ENCODE measurements around the gene CARD8.
"Not testable (repeated sequence)": the region's sequence is repeated elsewhere in the genome, so short reads cannot be mapped to it uniquely, and the experiment has no call there.

Gene CARD8

DNA sequence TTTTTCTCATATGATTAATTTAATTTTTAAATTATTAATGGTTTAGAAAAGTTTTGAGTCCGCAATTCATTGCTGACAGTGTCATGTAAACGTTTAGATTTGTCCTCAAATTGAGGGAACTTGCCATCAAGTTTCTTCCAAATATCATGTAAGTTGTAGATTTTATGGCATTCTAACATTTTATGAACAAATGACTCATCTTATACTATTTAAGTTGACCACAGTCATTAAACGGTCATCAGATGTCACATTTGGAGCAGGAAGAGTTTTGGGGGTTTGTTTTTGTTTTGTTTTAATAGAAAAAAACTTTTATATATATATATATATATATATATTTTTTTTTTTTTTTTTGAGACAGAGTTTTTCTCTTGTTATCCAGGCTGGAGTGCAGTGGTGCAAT lies 18.5 kb upstream of the CARD8 start:
- Histone ChIP-seq H3K27me3 (ENCODE audit: insufficient read depth, low read depth, severe bottlenecking) (no peaks in the 10 kb centered on the region), H3K9me3 (ENCODE audit: severe bottlenecking) (peaks cover 10% of the 10 kb centered on the region), H3K27ac (no peak overlapping the region), H3K36me3 (no peaks in the 10 kb centered on the region), H3K4me3 (ENCODE audit: low read depth, low read length) (no peak overlapping the region)
- DNase-seq: no peak
- TF ChIP-seq, protein P1, sequence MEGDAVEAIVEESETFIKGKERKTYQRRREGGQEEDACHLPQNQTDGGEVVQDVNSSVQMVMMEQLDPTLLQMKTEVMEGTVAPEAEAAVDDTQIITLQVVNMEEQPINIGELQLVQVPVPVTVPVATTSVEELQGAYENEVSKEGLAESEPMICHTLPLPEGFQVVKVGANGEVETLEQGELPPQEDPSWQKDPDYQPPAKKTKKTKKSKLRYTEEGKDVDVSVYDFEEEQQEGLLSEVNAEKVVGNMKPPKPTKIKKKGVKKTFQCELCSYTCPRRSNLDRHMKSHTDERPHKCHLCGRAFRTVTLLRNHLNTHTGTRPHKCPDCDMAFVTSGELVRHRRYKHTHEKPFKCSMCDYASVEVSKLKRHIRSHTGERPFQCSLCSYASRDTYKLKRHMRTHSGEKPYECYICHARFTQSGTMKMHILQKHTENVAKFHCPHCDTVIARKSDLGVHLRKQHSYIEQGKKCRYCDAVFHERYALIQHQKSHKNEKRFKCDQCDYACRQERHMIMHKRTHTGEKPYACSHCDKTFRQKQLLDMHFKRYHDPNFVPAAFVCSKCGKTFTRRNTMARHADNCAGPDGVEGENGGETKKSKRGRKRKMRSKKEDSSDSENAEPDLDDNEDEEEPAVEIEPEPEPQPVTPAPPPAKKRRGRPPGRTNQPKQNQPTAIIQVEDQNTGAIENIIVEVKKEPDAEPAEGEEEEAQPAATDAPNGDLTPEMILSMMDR (IDR thresholded peaks at IDR 0.05; ENCODE audit: low read depth, low read length): no peak

DNA sequence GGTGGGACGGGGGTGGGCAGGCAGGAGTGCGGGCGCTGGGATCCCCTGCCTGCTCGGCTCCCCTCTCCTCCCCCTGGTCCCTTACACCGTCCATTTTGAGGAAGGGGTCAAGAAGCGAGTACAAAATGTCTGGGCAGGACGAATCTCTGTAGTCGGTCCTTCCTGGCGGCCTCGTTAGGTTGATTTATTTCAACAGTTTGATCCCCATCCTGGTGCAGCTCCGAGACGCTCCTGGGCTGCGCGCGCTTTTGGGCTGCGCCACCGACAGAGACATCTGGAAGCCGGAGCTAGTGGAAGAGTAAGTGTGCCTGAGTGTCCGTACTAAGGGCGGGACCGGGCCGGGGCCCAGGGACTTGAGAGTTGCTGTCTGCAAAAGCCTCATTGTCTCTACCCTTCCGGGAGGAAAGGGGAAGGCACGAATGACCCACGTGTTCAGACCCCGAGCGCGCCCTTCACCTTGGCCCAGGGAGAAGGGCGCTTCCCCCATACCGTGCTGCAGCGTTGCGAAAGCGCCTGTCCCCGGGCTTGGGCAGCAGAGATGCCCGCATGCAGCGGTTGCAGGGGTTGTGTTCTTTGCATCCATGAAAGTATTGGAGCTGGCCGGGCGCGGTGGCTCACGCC lies 15.9 kb upstream of the CARD8 start:
- Histone ChIP-seq H3K9me3 (ENCODE audit: severe bottlenecking) (peaks cover 5% of the 10 kb centered on the region), H3K36me3 (no peaks in the 10 kb centered on the region), H3K4me3 (ENCODE audit: low read depth, low read length) (no peak overlapping the region), H3K27ac (no peak overlapping the region), H3K27me3 (ENCODE audit: insufficient read depth, low read depth, severe bottlenecking) (no peaks in the 10 kb centered on the region)
- TF ChIP-seq, protein P1 (IDR thresholded peaks at IDR 0.05; ENCODE audit: low read depth, low read length): no peak
- no peak for DNase-seq

DNA sequence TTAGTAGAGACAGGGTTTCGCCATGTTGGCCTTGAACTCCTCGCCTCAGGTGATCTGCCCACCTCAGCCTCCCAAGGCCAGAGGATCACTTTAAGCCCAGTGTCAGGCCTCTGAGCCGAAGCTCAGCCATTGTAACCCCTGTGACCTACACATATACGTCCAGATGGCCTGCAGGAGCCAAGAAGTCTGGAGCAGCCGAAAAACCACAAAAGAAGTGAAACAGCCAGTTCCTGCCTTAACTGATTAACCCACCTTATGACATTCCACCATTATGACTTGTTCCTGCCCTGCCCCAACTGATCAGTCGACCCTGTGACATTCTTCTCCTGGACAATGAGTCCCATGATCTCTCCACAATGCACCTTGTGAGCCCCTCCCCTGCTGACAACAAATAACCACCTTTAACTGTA lies 13.9 kb upstream of the CARD8 start:
- H3K27me3 ChIP-seq (ENCODE audit: insufficient read depth, low read depth, severe bottlenecking); H3K4me3 ChIP-seq (ENCODE audit: low read depth, low read length); DNase-seq; H3K27ac ChIP-seq; H3K36me3 ChIP-seq; H3K9me3 ChIP-seq (ENCODE audit: severe bottlenecking): not testable (repeated sequence)

DNA sequence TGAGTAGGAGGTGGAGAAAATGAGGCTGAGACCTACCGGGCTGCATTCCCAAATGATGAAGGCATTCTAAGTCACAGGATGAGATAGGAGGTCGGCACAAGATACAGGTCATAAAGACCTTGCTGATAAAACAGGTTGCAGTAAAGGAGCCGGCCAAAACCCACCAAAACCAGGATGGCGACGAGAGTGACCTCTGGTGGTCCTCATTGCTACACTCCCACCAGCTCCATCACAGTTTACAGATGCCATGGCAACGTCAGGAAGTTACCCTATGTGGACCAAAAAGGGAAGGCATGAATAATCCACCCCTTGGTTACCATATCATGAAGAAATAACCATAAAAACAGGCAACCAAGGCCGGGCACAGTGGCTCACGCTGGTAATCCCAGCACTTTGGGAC lies 9.6 kb upstream of the CARD8 start:
- H3K36me3 ChIP-seq; H3K9me3 ChIP-seq (ENCODE audit: severe bottlenecking); H3K4me3 ChIP-seq (ENCODE audit: low read depth, low read length); H3K27ac ChIP-seq; DNase-seq; H3K27me3 ChIP-seq (ENCODE audit: insufficient read depth, low read depth, severe bottlenecking): not testable (repeated sequence)

DNA sequence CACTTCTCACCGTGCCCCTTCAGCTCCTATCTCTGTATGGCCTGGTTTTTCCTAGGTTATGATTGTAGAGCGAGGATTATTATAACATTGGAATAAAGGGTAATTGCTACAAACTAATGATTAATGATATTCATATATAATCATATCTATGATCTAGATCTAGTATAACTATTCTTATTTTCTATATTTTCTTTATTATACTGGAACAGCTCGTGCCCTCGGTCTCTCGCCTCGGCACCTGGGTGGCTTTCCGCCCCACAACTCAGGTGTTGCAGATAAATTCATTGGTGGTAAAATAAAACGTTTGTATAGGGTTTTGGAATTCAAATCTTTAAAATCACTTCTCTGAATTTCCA lies 4.6 kb upstream of the CARD8 start:
- not testable (repeated sequence) for H3K27ac ChIP-seq; DNase-seq; H3K36me3 ChIP-seq; H3K27me3 ChIP-seq (ENCODE audit: insufficient read depth, low read depth, severe bottlenecking); H3K9me3 ChIP-seq (ENCODE audit: severe bottlenecking)
- peak overlapping the region; percentile 55; the same call in 1 of the 2 replicates for H3K4me3 ChIP-seq (ENCODE audit: low read depth, low read length)

DNA sequence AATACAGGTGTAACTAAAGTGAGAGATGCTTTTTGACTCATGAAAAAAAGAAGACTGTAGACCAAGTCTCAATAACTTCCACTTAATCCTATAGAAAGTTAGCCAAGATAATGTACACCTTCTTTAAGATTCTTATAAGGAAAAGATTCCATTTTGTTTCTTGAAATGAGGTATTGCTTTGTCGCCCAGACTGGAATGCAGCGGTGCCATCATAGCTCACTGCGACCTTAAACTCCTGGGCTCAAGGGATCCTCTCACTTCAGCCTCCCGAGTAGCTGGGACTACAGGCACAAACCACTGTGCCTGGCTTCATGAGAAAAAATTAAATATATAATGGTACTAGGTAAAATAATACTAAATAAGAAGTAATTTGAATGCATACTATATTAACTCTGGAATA lies 3.3 kb upstream of the CARD8 start:
- not testable (repeated sequence) for H3K27me3 ChIP-seq (ENCODE audit: insufficient read depth, low read depth, severe bottlenecking); H3K4me3 ChIP-seq (ENCODE audit: low read depth, low read length); H3K36me3 ChIP-seq; H3K27ac ChIP-seq; DNase-seq; H3K9me3 ChIP-seq (ENCODE audit: severe bottlenecking)

DNA sequence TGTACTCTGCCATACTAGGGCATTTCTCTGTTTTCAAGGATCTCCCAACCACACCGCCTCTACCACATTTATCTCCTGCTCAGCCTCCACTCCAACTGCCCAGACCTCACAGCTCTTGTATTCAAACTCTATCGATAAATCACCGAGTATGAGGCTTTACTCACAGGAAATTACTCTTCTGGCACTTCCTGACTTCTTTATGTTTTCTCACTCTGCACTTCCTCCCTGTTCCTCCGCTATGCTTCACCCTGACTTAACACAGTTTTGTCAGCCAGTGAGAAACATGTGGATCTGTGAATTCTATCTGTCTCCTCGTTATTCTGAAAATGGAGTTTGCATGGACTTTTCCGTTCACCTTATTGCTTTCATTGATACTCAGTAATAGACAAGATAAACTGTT lies 2.6 kb upstream of the CARD8 start:
- DNase-seq: no peak
- no peak overlapping the region for H3K4me3 ChIP-seq (ENCODE audit: low read depth, low read length)
- no peaks in the 10 kb centered on the region for H3K36me3 ChIP-seq
- H3K27me3 ChIP-seq (ENCODE audit: insufficient read depth, low read depth, severe bottlenecking): no peaks in the 10 kb centered on the region
- no peaks in the 10 kb centered on the region for H3K9me3 ChIP-seq (ENCODE audit: severe bottlenecking)
- H3K27ac ChIP-seq: no peak overlapping the region
- TF ChIP-seq, protein P1 (IDR thresholded peaks at IDR 0.05; ENCODE audit: low read depth, low read length): no peak

DNA sequence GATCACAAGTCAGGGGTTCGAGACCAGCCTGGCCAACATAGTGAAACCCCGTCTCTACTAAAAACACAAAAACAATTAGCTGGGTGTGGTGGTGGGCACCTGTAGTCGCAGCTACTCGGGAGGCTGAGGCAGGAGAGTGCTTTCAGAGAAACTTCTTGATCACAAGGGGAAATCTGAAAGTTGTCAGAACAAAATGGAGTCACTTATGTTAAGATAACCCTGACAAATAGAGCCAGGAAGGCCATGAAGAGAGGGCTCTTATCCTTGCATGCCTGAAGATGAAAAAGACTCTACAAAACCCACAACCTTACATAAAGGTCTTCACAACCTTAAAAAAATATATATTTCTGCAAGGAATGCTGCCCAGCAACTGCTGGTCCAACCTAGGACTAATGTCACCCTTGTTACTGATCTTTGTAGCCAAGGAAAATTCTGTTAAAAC lies 1.2 kb downstream of the CARD8 start:
- Histone ChIP-seq H3K27me3 (ENCODE audit: insufficient read depth, low read depth, severe bottlenecking) (no peaks in the 10 kb centered on the region), H3K4me3 (ENCODE audit: low read depth, low read length) (no peak overlapping the region), H3K36me3 (no peaks in the 10 kb centered on the region), H3K27ac (no peak overlapping the region), H3K9me3 (ENCODE audit: severe bottlenecking) (no peaks in the 10 kb centered on the region)
- TF ChIP-seq, protein P1 (IDR thresholded peaks at IDR 0.05; ENCODE audit: low read depth, low read length): no peak
- DNase-seq: no peak
